Measurements from ENCODE around the gene ZNF407.

DNA sequence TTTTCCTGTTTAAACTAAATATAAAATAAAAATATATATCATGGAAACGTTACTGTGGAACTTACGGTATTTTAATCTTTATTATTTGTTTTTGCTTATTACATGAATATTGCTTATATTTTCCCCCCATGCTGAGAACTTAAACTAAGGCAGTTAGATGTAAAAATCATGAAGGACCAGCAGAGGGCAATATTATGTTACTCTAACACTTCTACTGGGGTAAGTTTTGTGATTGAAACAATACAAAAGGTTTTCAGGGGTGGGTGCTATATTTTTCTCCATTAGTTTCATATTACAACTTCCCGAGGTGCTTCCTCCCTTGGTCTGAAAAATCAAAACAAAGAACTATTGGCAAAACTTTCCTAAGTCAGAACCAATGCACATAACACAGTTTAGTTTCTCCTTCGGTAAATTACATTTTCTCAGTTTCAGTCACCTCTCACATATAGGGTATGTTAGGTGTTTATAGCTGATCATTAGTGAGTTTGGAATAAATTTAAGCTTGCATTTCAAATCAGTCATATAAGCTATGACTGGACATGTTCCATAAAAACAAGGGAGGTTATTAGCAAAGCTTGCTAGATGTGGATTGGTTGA lies 54.8 kb downstream of the ZNF407 start:
- TF ChIP-seq HBP1 (CRISPR knock-in tag; IDR thresholded peaks at IDR 0.05; ENCODE audit: low read depth) (no peak), NR2C2 (CRISPR knock-in tag; IDR thresholded peaks at IDR 0.05; ENCODE audit: borderline replicate concordance) (no peak), POLR2AphosphoS5 (IDR thresholded peaks at IDR 0.05; ENCODE audit: low read depth, low read length) (no peak), SP1 (IDR thresholded peaks at IDR 0.05) (no peak), SP1 (CRISPR knock-in tag; IDR thresholded peaks at IDR 0.05) (no peak), ZNF878 (CRISPR knock-in tag; IDR thresholded peaks at IDR 0.05) (no peak), KLF13 (CRISPR knock-in tag; IDR thresholded peaks at IDR 0.05) (no peak)
- TF ChIP-seq, protein P1, sequence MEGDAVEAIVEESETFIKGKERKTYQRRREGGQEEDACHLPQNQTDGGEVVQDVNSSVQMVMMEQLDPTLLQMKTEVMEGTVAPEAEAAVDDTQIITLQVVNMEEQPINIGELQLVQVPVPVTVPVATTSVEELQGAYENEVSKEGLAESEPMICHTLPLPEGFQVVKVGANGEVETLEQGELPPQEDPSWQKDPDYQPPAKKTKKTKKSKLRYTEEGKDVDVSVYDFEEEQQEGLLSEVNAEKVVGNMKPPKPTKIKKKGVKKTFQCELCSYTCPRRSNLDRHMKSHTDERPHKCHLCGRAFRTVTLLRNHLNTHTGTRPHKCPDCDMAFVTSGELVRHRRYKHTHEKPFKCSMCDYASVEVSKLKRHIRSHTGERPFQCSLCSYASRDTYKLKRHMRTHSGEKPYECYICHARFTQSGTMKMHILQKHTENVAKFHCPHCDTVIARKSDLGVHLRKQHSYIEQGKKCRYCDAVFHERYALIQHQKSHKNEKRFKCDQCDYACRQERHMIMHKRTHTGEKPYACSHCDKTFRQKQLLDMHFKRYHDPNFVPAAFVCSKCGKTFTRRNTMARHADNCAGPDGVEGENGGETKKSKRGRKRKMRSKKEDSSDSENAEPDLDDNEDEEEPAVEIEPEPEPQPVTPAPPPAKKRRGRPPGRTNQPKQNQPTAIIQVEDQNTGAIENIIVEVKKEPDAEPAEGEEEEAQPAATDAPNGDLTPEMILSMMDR (CRISPR knock-in tag; IDR thresholded peaks at IDR 0.05) = peak; percentile 64
